Non-pigmented ciliary epithelial cell (primary cell): ENCODE data around the gene MUC2.
"Not testable (repeated sequence)": the region's sequence is repeated elsewhere in the genome, so short reads cannot be mapped to it uniquely, and the experiment has no call there.

Experiments used
- DNase-seq: peaks from one replicate; pipeline ENCODE4 v3.0.0-alpha.2; 2010; ENCODE audit warnings: low read depth

MUC2 gene

GRCh38 chr11:1106387-1106786, 31.7 kb downstream of the MUC2 start:
- DNase-seq = no peak

- no peak for DNase-seq
Measured at GRCh38 chr11:1107316-1108245, 32.9 kb downstream of the MUC2 start.

- DNase-seq = no peak
Measured at GRCh38 chr11:1108246-1108900, 33.7 kb downstream of the MUC2 start.

- DNase-seq = no peak
Measured at GRCh38 chr11:1109101-1109917, 34.6 kb downstream of the MUC2 start.

- DNase-seq = no peak
Measured at GRCh38 chr11:1109918-1110705, 35.4 kb downstream of the MUC2 start.

GRCh38 chr11:1111545-1112212, 37.0 kb downstream of the MUC2 start:
- no peak for DNase-seq

GRCh38 chr11:1112351-1113191, 37.9 kb downstream of the MUC2 start:
- DNase-seq = no peak

GRCh38 chr11:1113405-1114201, 38.9 kb downstream of the MUC2 start:
- no peak for DNase-seq

GRCh38 chr11:1115292-1115691, 40.6 kb downstream of the MUC2 start:
- not testable (repeated sequence) for DNase-seq

GRCh38 chr11:1116104-1116503, 41.4 kb downstream of the MUC2 start:
- DNase-seq = no peak

GRCh38 chr11:1116666-1117390, 42.2 kb downstream of the MUC2 start:
- DNase-seq = no peak

- no peak for DNase-seq
Measured at GRCh38 chr11:1117992-1118391, 43.3 kb downstream of the MUC2 start.

GRCh38 chr11:1118755-1119603, 44.3 kb downstream of the MUC2 start:
- no peak for DNase-seq

GRCh38 chr11:1119604-1120146, 45.0 kb downstream of the MUC2 start:
- DNase-seq = no peak

GRCh38 chr11:1120532-1121330, 46.1 kb downstream of the MUC2 start:
- no peak for DNase-seq

GRCh38 chr11:1121331-1121812, 46.7 kb downstream of the MUC2 start:
- no peak for DNase-seq
